Stimulated activated CD4-positive, alpha-beta T cell treated with anti-CD3 and anti-CD28 coated beads, TNF-alpha, amount 100 ng/mL, for 4 hours (primary cell): Measurements from ENCODE around the gene XPO4.
"Not testable (repeated sequence)": the region's sequence is repeated elsewhere in the genome, so short reads cannot be mapped to it uniquely, and the experiment has no call there.

Source experiments
- DNase-seq, 3 experiments: peaks; one replicate each; pipeline ENCODE4 v3.0.0-alpha.2; 2020; ENCODE audit warnings: low read depth in 3 of 3

The XPO4 gene

GRCh38 chr13:20891034-20891433 is 11.5 kb downstream of the XPO4 start:
- no peak for DNase-seq

DNA sequence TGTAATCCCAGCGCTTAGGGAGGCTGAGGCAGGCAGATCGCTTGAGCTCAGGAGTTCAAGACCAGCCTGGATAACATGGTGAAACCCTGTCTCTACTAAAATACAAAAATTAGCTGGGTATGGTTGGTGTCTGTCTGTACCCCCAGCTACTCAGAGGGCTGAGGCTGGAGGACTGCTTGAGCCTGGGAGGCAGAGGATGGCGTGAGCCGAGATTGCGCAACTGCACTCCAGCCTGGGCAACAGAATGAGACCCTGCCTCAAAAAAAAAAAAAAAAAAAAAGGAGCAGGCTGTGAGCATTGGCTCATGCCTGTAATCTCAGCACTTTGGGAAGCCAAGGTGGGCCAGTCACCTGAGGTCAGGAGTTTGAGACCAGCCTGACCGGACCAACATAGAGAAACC is 12.0 kb downstream of the XPO4 start:
- not testable (repeated sequence) for DNase-seq

- DNase-seq: no peak
These were observed 20.3 kb downstream of the XPO4 start for GRCh38 chr13:20882206-20882605.

DNA sequence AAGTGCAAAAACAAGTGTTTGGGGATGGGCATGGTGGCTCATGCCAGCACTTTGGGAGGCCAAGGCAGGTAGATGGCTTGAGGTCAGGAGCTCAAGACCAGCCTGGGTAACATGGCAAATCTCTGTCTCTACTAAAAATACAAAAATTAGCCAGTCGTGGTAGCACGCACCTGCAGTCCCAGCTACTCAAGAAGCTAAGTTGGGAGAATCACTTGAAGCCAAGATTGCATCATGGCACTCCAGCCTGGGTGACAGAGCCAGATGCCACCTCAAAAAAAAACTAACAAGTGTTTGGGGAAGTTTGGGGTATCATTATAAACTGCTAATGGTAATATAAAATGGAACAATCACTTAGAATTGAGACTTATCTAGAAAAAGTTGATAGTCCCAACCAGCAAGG is 24.6 kb downstream of the XPO4 start:
- DNase-seq: no peak

- DNase-seq: not testable (repeated sequence)
These were observed 25.7 kb downstream of the XPO4 start for GRCh38 chr13:20876802-20877201.

DNA sequence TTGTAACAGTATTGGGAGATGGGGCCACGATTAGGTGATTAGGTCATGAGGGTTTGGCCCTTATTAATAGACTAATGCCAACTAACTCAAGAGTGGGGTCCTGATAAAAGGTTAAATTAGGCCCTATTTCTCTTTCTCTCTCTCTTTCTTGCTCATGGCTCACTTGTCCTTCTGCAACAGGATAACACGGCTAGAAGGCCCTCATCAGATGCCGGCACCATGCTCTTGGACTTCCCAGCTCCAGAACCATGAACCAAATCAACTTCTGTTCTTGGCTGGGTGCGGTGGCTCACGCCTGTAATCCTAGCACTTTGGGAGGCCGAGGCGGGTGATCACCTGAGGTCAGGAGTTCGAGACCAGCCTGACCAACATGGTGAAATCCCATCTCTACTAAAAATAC is 28.1 kb downstream of the XPO4 start:
- not testable (repeated sequence) for DNase-seq

- DNase-seq: no peak
These were observed 29.2 kb downstream of the XPO4 start for GRCh38 chr13:20873348-20873747.

GRCh38 chr13:20870829-20871228 is 31.7 kb downstream of the XPO4 start:
- no peak for DNase-seq

DNA sequence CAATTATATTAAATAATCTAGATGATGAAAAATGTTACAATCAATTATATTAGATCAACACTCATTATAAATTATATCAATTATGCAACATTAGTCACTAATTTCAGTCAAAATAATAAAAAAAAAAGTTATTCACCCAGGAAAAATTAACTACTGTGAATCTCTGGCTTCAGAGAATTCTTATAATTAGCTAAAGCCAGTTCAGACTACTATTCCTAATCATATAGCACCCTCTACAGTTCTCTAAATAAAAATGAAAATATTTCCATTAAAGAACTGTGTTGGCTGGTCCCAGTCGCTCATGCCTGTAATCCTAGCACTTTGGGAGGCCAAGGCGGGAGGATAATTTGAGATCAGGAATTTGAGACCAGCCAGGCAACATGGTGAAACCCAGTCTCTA is 33.0 kb downstream of the XPO4 start:
- DNase-seq: no peak

DNA sequence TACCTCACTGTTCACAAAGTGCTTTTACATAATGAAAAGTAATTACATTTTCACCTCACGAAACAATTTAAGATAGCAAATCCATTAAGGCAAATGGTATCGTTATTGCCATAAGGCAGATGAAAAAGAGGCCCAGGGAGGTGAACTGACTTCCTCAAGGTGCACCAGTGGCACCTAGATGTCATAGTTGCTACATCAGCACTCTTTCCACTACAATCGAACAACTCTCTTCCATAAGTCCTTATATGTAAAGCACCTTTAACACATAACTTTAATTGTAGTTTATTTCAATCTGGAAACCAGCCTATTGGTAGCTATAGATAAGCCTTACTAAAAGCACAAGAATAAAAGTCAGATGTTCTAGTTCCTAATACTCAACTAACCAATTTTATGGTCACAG is 35.1 kb downstream of the XPO4 start:
- no peak for DNase-seq

DNA sequence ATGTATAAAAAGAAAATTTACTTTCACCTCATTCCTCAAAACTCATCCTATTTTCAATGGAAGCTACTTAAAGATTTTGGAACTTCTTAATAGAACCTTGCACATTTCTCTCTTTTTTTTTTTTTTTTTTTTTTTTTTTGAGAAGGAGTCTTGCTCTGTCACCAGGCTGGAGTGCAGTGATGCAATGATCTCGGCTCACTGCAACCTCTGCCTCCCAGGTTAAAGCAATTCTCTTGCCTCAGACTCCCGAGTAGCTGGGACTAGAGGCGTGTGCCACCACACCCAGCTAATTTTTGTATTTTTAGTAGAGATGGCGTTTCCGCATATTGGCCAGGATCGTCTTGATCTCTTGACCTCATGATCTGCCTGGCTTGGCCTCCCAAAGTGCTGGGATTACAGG is 40.9 kb downstream of the XPO4 start:
- DNase-seq: not testable (repeated sequence)

GRCh38 chr13:20860844-20861243 is 41.7 kb downstream of the XPO4 start:
- no peak for DNase-seq

- DNase-seq: no peak
These were observed 45.9 kb downstream of the XPO4 start for GRCh38 chr13:20856650-20857049.

- no peak for DNase-seq
These were observed 50.6 kb downstream of the XPO4 start for GRCh38 chr13:20851844-20852402.

DNA sequence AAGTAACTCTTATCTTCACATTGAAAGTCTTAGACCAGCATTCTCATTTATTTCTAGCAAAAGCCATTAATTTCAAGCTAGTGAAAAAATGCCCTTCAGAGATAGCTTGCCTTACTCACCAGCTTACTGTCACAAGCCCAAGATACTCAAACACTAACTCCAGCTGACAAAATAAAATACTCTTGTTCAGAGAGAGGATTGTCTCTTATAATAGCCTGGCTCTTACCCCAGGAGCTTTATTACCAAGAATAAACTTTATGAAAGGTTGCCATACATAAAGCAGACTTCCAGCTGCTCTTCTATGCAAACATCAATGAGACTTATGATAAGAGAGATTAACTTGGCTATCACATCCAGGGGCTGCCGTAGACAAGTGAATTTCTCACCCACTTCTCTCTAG is 53.6 kb downstream of the XPO4 start:
- no peak for DNase-seq

DNA sequence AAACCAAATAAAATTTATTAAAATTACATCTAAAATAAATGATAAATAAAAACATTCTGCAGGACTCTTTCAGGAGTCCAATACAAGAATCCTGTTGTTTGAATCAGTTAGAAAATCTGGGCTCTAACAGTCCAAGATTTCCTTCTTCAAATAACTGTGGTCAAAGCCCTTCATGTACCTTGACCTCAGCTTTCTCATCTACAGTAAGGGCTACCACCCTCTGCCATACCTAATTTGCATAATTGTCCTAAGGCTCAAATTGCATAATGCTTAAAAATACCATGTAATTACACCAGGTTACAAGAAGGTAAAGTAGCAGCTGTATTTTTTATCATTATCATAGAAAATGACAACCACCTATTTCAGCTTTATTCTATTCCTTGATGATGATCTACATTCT is 54.3 kb downstream of the XPO4 start:
- DNase-seq: no peak

GRCh38 chr13:20847296-20847695 is 55.2 kb downstream of the XPO4 start:
- no peak for DNase-seq

DNA sequence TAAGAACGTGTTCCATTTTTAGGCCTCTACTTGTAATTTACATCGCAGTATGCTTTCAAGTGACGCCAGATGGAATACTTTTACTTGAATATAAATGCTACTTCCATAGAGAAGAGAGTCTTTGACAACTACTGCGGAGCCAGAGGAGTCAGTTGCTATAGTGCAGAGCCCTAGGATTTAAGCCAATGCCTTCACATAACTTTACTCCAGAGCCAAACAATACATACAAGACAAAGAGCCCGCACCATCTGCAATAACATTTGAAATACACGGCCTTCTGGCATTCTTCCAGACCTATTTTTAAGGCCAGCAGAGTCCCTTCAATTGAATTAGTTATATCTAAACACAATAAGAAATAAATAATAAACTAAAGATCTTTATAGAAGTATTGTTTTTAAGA is 59.4 kb downstream of the XPO4 start:
- no peak for DNase-seq

- DNase-seq: no peak
These were observed 62.0 kb downstream of the XPO4 start for GRCh38 chr13:20840568-20840967.

DNA sequence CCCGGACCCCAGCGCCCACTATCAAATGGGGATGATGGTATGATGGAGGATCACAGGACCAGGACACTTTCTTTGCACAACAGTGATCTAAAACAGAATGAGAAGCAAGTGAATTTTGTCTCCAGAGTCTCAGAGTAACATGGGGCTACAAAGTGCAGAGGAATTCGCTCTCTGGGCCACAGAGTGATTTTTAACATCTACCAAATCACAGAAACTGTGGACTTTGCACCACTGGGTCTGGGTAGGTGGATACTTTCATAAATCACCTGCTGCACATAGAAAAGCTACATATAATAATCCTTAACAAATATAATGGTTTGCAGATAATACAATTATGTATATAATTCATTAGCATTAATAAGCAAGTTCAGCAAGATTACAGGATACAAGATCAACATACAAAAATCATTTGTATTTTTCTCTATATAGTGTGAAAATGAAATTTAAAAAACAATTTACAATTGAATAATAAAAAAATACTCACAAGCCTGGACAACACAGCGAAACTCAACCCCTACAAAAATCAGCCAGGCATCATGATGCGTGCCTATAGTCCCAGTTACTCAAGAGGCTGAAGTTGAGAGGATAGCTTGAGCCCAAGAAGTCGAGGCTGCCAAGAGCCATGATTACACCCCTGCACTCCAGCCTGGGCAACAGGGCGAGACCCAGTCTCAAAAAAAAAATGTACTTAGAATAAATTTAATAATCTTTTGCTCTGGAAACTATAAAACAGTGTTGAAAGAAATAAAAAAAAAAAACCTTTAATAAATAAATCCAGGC is 68.5 kb downstream of the XPO4 start:
- DNase-seq: no peak

DNA sequence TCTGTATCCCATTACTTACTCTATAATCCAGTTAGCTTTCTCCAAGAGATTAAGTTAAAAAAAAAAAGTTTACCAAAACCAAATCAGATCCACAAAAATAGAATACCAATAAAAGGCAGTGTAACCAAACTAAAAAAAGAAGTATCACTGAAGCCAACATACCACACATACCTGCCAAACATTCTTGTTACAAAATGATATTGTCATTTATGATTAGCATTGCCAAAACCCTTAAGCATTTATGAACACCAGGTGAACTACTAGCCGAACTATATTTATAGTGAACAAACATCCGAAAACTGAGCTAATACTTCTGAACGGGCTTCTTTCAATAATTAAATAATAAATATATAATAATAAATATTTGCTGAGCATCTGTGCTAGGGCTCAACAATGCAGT is 69.7 kb downstream of the XPO4 start:
- no peak for DNase-seq

GRCh38 chr13:20831933-20832332 is 70.6 kb downstream of the XPO4 start:
- no peak for DNase-seq

DNA sequence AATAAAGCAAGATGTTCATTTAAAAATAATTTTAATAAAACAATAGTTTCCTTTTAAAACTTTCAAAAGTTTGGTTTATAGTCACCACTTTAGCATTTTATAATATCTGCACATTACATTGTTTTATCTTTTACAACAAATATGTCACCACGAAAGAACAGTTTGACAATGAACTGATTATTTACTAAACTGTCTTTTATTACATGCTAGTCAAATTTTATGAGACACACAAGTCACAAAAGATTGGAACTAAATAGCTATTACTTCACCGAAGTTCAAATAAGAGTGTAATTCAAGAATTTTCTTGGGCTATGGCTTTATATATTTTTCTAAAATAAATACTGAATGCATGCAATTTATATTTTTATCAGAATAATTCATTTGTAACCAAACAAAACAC is 71.3 kb downstream of the XPO4 start:
- DNase-seq: no peak
